GM12891 (cell line): Measurements from ENCODE around the gene SLCO4A1.

ENCODE experiments used
- POLR2A ChIP-seq: IDR thresholded peaks from 2 replicates; pipeline ENCODE4 v1.6.1; 2011; ENCODE audit warnings: low read depth, low read length, control low read depth
- POLR2AphosphoS5 ChIP-seq: IDR thresholded peaks from 2 replicates; pipeline ENCODE4 v1.6.1; 2011; ENCODE audit warnings: low read depth, low read length, control low read depth
- POU2F2 ChIP-seq: IDR thresholded peaks from 2 replicates; pipeline ENCODE4 v1.6.1; 2011; ENCODE audit warnings: low read depth, mild to moderate bottlenecking, control low read depth, low read length, moderate library complexity
- SPI1 ChIP-seq: IDR thresholded peaks from 2 replicates; pipeline ENCODE4 v1.6.1; 2011; ENCODE audit warnings: low read depth, low read length, control low read depth
- TAF1 ChIP-seq: IDR thresholded peaks from 2 replicates; pipeline ENCODE4 v1.6.1; 2011; ENCODE audit warnings: low read depth, low read length, control low read depth

DNA sequence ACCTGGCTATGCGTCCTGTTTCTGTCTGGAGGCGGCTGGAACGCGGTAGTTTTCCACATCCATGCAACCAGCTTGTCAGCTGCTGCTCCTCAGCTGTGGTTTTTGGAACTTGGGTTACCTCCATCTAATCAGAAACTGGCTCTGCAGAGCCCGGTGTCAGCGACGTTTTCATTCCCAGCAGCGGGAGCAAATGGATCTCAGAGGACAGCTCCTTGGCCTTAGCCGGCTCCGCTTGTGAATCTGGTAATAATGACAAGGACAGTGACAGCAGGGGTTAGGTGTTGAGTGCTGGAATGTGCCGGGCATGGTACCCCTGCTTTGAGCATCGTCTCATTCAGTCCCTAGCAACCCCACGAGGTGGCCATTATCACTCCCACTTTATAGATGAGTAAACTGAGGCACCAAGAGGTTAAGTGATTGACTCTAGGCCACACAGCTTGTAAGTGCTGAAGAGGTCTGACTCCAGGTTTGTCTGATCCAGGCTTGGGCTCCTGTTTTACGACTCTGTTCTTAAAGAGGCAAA lies 1.3 kb downstream of the SLCO4A1 start:
- TF ChIP-seq POLR2AphosphoS5 (no peak), POLR2A (no peak), SPI1 (no peak), TAF1 (no peak), POU2F2 (no peak)
